NCI-H2107 treated with DMSO at 0.1 percent for 48 hours (cell line): ENCODE results near the gene RNF217.
"Not testable (repeated sequence)": the region's sequence is repeated elsewhere in the genome, so short reads cannot be mapped to it uniquely, and the experiment has no call there.

Experiments used
- DNase-seq: peaks from one replicate; lab custom pipeline; 2025; ENCODE audit not compliant: unreplicated experiment; lab: John Stamatoyannopoulos, UW

RNF217 gene

GRCh38 chr6:125013938-125014660, 51.9 kb downstream of the RNF217 start:
- DNase-seq, result no peak

GRCh38 chr6:125014661-125014957, 52.4 kb downstream of the RNF217 start:
- DNase-seq, result no peak

- no peak for DNase-seq
Measured at GRCh38 chr6:125015152-125015551, 52.9 kb downstream of the RNF217 start.

GRCh38 chr6:125018136-125018535, 55.9 kb downstream of the RNF217 start:
- no peak for DNase-seq

GRCh38 chr6:125019281-125019680, 57.0 kb downstream of the RNF217 start:
- DNase-seq, result no peak

- no peak for DNase-seq
Measured at GRCh38 chr6:125019918-125020317, 57.7 kb downstream of the RNF217 start.

GRCh38 chr6:125020385-125020784, 58.1 kb downstream of the RNF217 start:
- DNase-seq, result no peak

- DNase-seq, result no peak
Measured at GRCh38 chr6:125022391-125022989, 60.3 kb downstream of the RNF217 start.

GRCh38 chr6:125025164-125025854, 63.1 kb downstream of the RNF217 start:
- no peak for DNase-seq

GRCh38 chr6:125027287-125027686, 65.0 kb downstream of the RNF217 start:
- no peak for DNase-seq

- DNase-seq, result no peak
Measured at GRCh38 chr6:125030969-125031368, 68.7 kb downstream of the RNF217 start.

GRCh38 chr6:125031385-125031784, 69.1 kb downstream of the RNF217 start:
- DNase-seq, result no peak

GRCh38 chr6:125034929-125035328, 72.7 kb downstream of the RNF217 start:
- DNase-seq, result not testable (repeated sequence)

GRCh38 chr6:125036486-125036885, 74.2 kb downstream of the RNF217 start:
- DNase-seq, result not testable (repeated sequence)

- DNase-seq, result no peak
Measured at GRCh38 chr6:125037827-125038226, 75.6 kb downstream of the RNF217 start.

- no peak for DNase-seq
Measured at GRCh38 chr6:125038925-125039324, 76.7 kb downstream of the RNF217 start.

- DNase-seq, result no peak
Measured at GRCh38 chr6:125041740-125042459, 79.7 kb downstream of the RNF217 start.

GRCh38 chr6:125044066-125044465, 81.8 kb downstream of the RNF217 start:
- DNase-seq, result no peak

GRCh38 chr6:125044667-125045066, 82.4 kb downstream of the RNF217 start:
- no peak for DNase-seq

- no peak for DNase-seq
Measured at GRCh38 chr6:125046107-125046925, 84.1 kb downstream of the RNF217 start.

GRCh38 chr6:125048274-125048673, 86.0 kb downstream of the RNF217 start:
- DNase-seq, result no peak
